Measurements from ENCODE around the gene PCDHGA8.

DNA sequence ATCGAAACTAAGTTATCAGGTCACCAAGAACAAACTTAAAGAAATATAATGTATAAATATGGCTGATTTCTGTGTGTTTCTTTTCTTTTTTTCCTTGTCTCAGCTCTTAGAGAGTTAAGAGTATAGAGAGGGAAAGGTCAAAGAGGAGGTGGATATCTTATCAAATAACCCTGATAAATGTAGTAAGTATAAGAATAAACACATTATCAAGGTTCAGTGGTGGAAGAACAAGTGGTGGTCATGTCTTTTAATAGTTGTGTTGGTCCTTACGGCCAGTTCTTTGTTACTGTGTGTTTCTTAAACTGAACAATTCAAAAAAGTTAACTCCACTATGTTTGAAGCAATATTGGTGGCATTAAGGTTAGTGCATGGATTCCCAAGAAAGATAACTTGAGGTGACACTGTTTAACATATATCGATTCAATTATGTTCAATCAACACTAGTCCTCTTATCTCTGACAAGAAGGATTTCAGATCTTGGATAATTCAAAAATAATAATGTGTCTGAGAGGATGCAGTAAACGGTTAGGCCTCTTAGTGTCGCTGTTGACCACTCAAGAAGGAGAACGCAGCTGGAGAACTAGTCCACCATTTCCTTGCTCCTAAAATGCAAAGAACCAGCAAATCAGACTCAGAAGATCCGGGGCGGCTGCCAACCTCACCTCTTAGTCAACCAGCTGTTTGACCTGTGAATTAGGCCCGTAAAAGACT is 49.0 kb upstream of the PCDHGA8 start, which contains the start of gene PCDHGA3:
- TF ChIP-seq, protein P1, sequence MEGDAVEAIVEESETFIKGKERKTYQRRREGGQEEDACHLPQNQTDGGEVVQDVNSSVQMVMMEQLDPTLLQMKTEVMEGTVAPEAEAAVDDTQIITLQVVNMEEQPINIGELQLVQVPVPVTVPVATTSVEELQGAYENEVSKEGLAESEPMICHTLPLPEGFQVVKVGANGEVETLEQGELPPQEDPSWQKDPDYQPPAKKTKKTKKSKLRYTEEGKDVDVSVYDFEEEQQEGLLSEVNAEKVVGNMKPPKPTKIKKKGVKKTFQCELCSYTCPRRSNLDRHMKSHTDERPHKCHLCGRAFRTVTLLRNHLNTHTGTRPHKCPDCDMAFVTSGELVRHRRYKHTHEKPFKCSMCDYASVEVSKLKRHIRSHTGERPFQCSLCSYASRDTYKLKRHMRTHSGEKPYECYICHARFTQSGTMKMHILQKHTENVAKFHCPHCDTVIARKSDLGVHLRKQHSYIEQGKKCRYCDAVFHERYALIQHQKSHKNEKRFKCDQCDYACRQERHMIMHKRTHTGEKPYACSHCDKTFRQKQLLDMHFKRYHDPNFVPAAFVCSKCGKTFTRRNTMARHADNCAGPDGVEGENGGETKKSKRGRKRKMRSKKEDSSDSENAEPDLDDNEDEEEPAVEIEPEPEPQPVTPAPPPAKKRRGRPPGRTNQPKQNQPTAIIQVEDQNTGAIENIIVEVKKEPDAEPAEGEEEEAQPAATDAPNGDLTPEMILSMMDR (conservative IDR thresholded peaks at IDR 0.05; ENCODE audit: low read depth, low read length), result peak; percentile 40; the same call in 1 of the 2 replicates
- TF ChIP-seq EZH2 (IDR thresholded peaks at IDR 0.05; ENCODE audit: borderline replicate concordance, low read depth, low read length, poor library complexity, severe bottlenecking), result no peak
